ENCODE measurements around the gene SLC4A2.

SLC4A2 gene

GRCh38 chr7:151045262-151045661 lies 14.1 kb upstream of the SLC4A2 start:
- no peak for DNase-seq

- DNase-seq: no peak
These were observed 13.4 kb upstream of the SLC4A2 start for GRCh38 chr7:151045967-151046366.

- no peak for DNase-seq
These were observed 12.5 kb upstream of the SLC4A2 start for GRCh38 chr7:151046603-151047573.

GRCh38 chr7:151047976-151048815 lies 11.2 kb upstream of the SLC4A2 start, which contains the start of gene ASIC3:
Gene ASIC3 (plus strand): TSS chr7:151048531. CDS start chr7:151048886, 355 bp downstream.
- no peak for DNase-seq

- DNase-seq: no peak
These were observed 10.4 kb upstream of the SLC4A2 start for GRCh38 chr7:151048911-151049463.

- peak; percentile 29 for DNase-seq
These were observed 8.3 kb upstream of the SLC4A2 start for GRCh38 chr7:151051108-151051507.

GRCh38 chr7:151053096-151053495 lies 6.3 kb upstream of the SLC4A2 start:
- DNase-seq: no peak

- no peak for DNase-seq
These were observed 5.6 kb upstream of the SLC4A2 start for GRCh38 chr7:151053751-151054150.

- DNase-seq: no peak
These were observed 3.1 kb upstream of the SLC4A2 start for GRCh38 chr7:151056283-151056665.

- DNase-seq: no peak
These were observed 2.5 kb upstream of the SLC4A2 start for GRCh38 chr7:151056666-151057505.

GRCh38 chr7:151057506-151057988 lies 1.8 kb upstream of the SLC4A2 start, which contains the start of gene CDK5:
Gene CDK5 (minus strand): TSS chr7:151057897. CDS start chr7:151057848, 49 bp downstream.
- DNase-seq: peak; percentile 20

GRCh38 chr7:151057989-151058780 lies 1.2 kb upstream of the SLC4A2 start:
- peak; percentile 96 for DNase-seq

- no peak for DNase-seq
These were observed 515 bp upstream of the SLC4A2 start for GRCh38 chr7:151058781-151059366.

GRCh38 chr7:151060113-151060415 lies 675 bp downstream of the SLC4A2 start:
- DNase-seq: no peak

GRCh38 chr7:151060416-151061212 lies 1.2 kb downstream of the SLC4A2 start:
- no peak for DNase-seq

GRCh38 chr7:151061213-151062110 lies 2.1 kb downstream of the SLC4A2 start:
- no peak for DNase-seq

GRCh38 chr7:151062111-151062398 lies 2.7 kb downstream of the SLC4A2 start:
- DNase-seq: no peak

GRCh38 chr7:151062399-151063211 lies 3.2 kb downstream of the SLC4A2 start:
- no peak for DNase-seq

Measured in activated gamma-delta T cell treated with Interleukin-2 at 50 U/mL for 16 hours (primary cell).